Breast epithelium (tissue), 3 donors: ENCODE data around the gene PPP1R1C.

Experiments
- CTCF ChIP-seq, 3 donors: fragments of 450-650 bp; IDR thresholded peaks; one replicate each; pipeline ENCODE4 v1.5.1; 2016 to 2017; ENCODE audit warnings: antibody characterized with exemption in 3 of 3, mild to moderate bottlenecking in 3 of 3, moderate library complexity in 3 of 3
- POLR2A ChIP-seq: fragments of 450-650 bp; IDR thresholded peaks from one replicate; pipeline ENCODE4 v1.6.1; 2016; ENCODE audit warnings: antibody characterized with exemption, mild to moderate bottlenecking, moderate library complexity
- POLR2AphosphoS5 ChIP-seq, 3 donors: sonication (generic); formaldehyde crosslinking; IDR thresholded peaks; one replicate each; pipeline ENCODE4 v1.6.1; 2017; ENCODE audit warnings: antibody characterized with exemption in 3 of 3

- TF ChIP-seq CTCF (IDR thresholded peaks at IDR 0.05) (no peak), POLR2A (no peak), POLR2AphosphoS5 (IDR thresholded peaks at IDR 0.05) (no peak)
Measured at GRCh38 chr2:182078988-182079602, 93.4 kb downstream of the PPP1R1C start.
